GM12878 (cell line): ENCODE data around the gene PRKCE. TPM values are rescaled to one million over a fixed set of nuclear protein-coding genes. Genes with fewer than 3 reads are reported as not detected.

Source experiments
- ATAC-seq: fragments of 200-7000 bp; cut with Tn5 transposase; 3 replicates; pipeline ENCODE4 v1.9.1; 2020; ENCODE audit warnings: mild to moderate bottlenecking, moderate library complexity
- BruUV-seq: library from RNA; stranded (reverse); fragments of 400-500 nt; replicated peaks from 2 replicates; lab custom pipeline; 2021; lab: Mats Ljungman, UMichigan
- CTCF ChIA-PET: fragments of 300-600 bp; sonication (Branson Sonifier 250); formaldehyde crosslinking; extraction: SDS; loops from one replicate; lab custom pipeline; 2021; ENCODE audit warnings: inconsistent platforms; lab: Yijun Ruan, JAX
- POLR2A ChIA-PET: fragments of 350-600 bp; formaldehyde crosslinking; extraction: SDS; loops from one replicate; lab custom pipeline; 2021; ENCODE audit warnings: inconsistent platforms; lab: Charles Lee
- RAD21 ChIA-PET: fragments of 300-600 bp; sonication (Branson Sonifier 250); formaldehyde crosslinking; loops from one replicate; lab custom pipeline; 2023; ENCODE audit warnings: antibody characterized with exemption; ENCODE audit not compliant: unreplicated experiment; lab: Charles Lee
- SMC1A ChIA-PET: fragments of 300-600 bp; sonication (Branson Sonifier 250); formaldehyde crosslinking; loops from one replicate; lab custom pipeline; 2023; ENCODE audit not compliant: unreplicated experiment, uncharacterized antibody; lab: Charles Lee
- DNase-seq: peaks from one replicate; pipeline ENCODE4 v3.0.0-alpha.2; 2011; ENCODE audit warnings: low read depth, low spot score
- FAIRE-seq: peaks from 3 replicates; lab custom pipeline; 2011; peaks lifted over from hg19 to GRCh38; lab: Jason Lieb, UNC
- H2AFZ ChIP-seq: 2 replicates; pipeline ENCODE4 v1.6.0; 2011; ENCODE audit warnings: low read depth, low read length, control low read depth; ENCODE audit not compliant: control insufficient read depth
- H3K27ac ChIP-seq: 2 replicates; pipeline ENCODE4 v1.5.1; 2011; ENCODE audit warnings: control low read depth; ENCODE audit not compliant: control insufficient read depth, insufficient read depth
- H3K27me3 ChIP-seq, 2 experiments: replicated peaks in 1 of 2; 2 replicates each; pipeline versions ENCODE4 v1.6.0 to v1.6.1; 2011; ENCODE audit warnings: low read length in 1 of 2; ENCODE audit not compliant: control insufficient read depth in 2 of 2, insufficient read depth in 2 of 2
- H3K36me3 ChIP-seq, 2 experiments: 2 replicates each; pipeline ENCODE4 v1.5.1; 2011; ENCODE audit warnings: low read length in 1 of 2; ENCODE audit not compliant: control insufficient read depth in 2 of 2, insufficient read depth in 2 of 2
- H3K4me1 ChIP-seq: 2 replicates; pipeline ENCODE4 v1.6.1; 2011; ENCODE audit warnings: mild to moderate bottlenecking, low read length, moderate library complexity, mixed read lengths; ENCODE audit not compliant: control insufficient read depth, insufficient read depth
- H3K4me2 ChIP-seq: 2 replicates; pipeline ENCODE4 v1.6.0; 2011; ENCODE audit warnings: control low read depth; ENCODE audit not compliant: control insufficient read depth, insufficient read depth
- H3K4me3 ChIP-seq: fragments of 200-600 bp; sonication (generic); 2 replicates; pipeline ENCODE4 v1.5.1; 2016
- H3K79me2 ChIP-seq: 2 replicates; pipeline ENCODE4 v1.6.0; 2011; ENCODE audit warnings: low read length; ENCODE audit not compliant: control insufficient read depth, insufficient read depth
- H3K9ac ChIP-seq: 2 replicates; pipeline ENCODE4 v1.8.0; 2011; ENCODE audit warnings: low read length, control low read depth, mixed read lengths; ENCODE audit not compliant: control insufficient read depth, insufficient read depth
- H3K9me3 ChIP-seq: replicated peaks from 3 replicates; pipeline ENCODE4 v1.5.1; 2011; ENCODE audit warnings: mild to moderate bottlenecking, low read length; ENCODE audit not compliant: control insufficient read depth, insufficient read depth
- H4K20me1 ChIP-seq: 2 replicates; pipeline ENCODE4 v1.6.0; 2011; ENCODE audit not compliant: control insufficient read depth, insufficient read depth
- BCLAF1 ChIP-seq: fragments of 450-650 bp; IDR thresholded peaks from 2 replicates; pipeline ENCODE4 v1.6.1; 2017; ENCODE audit warnings: antibody characterized with exemption, mild to moderate bottlenecking, moderate library complexity
- IKZF1 ChIP-seq: fragments of 450-650 bp; conservative IDR thresholded peaks from 2 replicates; pipeline ENCODE4 v1.6.1; 2017; ENCODE audit warnings: antibody characterized with exemption, mild to moderate bottlenecking
- IKZF2 ChIP-seq, 2 experiments: fragments of 450-650 bp; IDR thresholded peaks; 2 replicates each; pipeline ENCODE4 v1.6.1; 2017; ENCODE audit warnings: mild to moderate bottlenecking in 2 of 2, moderate library complexity in 2 of 2
- JUNB ChIP-seq: IDR thresholded peaks from 2 replicates; pipeline ENCODE4 v1.6.1; 2016; ENCODE audit warnings: antibody characterized with exemption, mild to moderate bottlenecking
- MEF2A ChIP-seq: IDR thresholded peaks from 2 replicates; pipeline ENCODE4 v1.6.1; 2011; ENCODE audit warnings: low read depth, mild to moderate bottlenecking, low read length, moderate library complexity; ENCODE audit not compliant: insufficient read depth
- NR2F1 ChIP-seq: fragments of 450-650 bp; conservative IDR thresholded peaks from 2 replicates; pipeline ENCODE4 v1.6.1; 2017; ENCODE audit warnings: mild to moderate bottlenecking
- POU2F2 ChIP-seq: IDR thresholded peaks from 3 replicates; pipeline ENCODE4 v1.6.1; 2011; ENCODE audit warnings: low read depth, mild to moderate bottlenecking, low read length, borderline replicate concordance
- RCOR1 ChIP-seq: conservative IDR thresholded peaks from 2 replicates; pipeline ENCODE4 v1.6.1; 2012; ENCODE audit warnings: low read depth, low read length, improper control_type of control experiment
- TCF7 ChIP-seq: IDR thresholded peaks from 2 replicates; pipeline ENCODE4 v1.6.1; 2014; ENCODE audit warnings: antibody characterized with exemption, borderline replicate concordance
- ZBTB33 ChIP-seq: fragments of 450-650 bp; IDR thresholded peaks from 2 replicates; pipeline ENCODE4 v1.6.1; 2017; ENCODE audit warnings: mild to moderate bottlenecking
- WGBS: methylation state at CpG from one replicate; pipeline ENCODE4 v1.1.6; 2016; ENCODE audit warnings: low lambda C conversion rate; ENCODE audit not compliant: insufficient replicate concordance, insufficient coverage; ENCODE audit errors: missing lambda C conversion rate; 5-methylcytosine and 5-hydroxymethylcytosine counted together
- in situ Hi-C: fragments of 300-500 bp; cut with MboI; formaldehyde crosslinking; loops from 9 replicates; pipeline ENCODE4 v1.14.3; 2018; ENCODE audit warnings: mixed read lengths
- intact Hi-C: fragments of 100-400 bp; cut with micrococcal nuclease; formaldehyde crosslinking; loops from one replicate; pipeline ENCODE4 v1.14.2; 2022; ENCODE audit not compliant: unreplicated experiment
- polyA plus RNA-seq, 11 experiments: library from polyadenylated mRNA; depleted of rRNA in 4 of 11; unstranded in 6 of 11; stranded (reverse) in 5 of 11; fragments of >200 nt; fragmentation: Nextera tagmentation in 4 of 11; fragmentation: Illumina TruSeq in 1 of 11; extraction: Ambion mirVana in 4 of 11; extraction: Trizol in 1 of 11; gene quantifications; 1 replicate in 1 of 11; 2 replicates in 10 of 11; pipeline versions ENCODE4 v1.2.1 to v1.2.3, GENCODE V29; 2011 to 2016; ENCODE audit warnings: inconsistent platforms in 2 of 11, missing spikeins in 2 of 11, low read depth in 1 of 11
- total RNA-seq, 4 experiments: library from RNA; depleted of rRNA in 3 of 4; stranded (reverse); fragments of >200 nt in 3 of 4; fragmentation: Illumina TruSeq in 1 of 4; extraction: Trizol in 1 of 4; gene quantifications; 2 replicates each; pipeline versions ENCODE4 v1.2.1 to v1.2.3, GENCODE V29; 2013 to 2021

Gene PRKCE
- total and polyA plus RNA-seq, 10 of the 15 experiments (the other 5 are each of a cell fraction or from before 2014, with no cell fraction given): 2.6 to 28.2 (median 11.3) TPM

- 65% methylated on average over 5 of the region's 5 CpGs for WGBS
- no peak for TF ChIP-seq IKZF1
- no peak for TF ChIP-seq ZBTB33
- no peak for TF ChIP-seq RCOR1
- no peak for TF ChIP-seq JUNB
- no peak for TF ChIP-seq IKZF2 (IDR thresholded peaks at IDR 0.05)
- TF ChIP-seq NR2F1: no peak
- TF ChIP-seq MEF2A: no peak
- no peak for TF ChIP-seq BCLAF1
- no peak for TF ChIP-seq POU2F2
- no peak for TF ChIP-seq TCF7
- Histone ChIP-seq H2AFZ (no peak overlapping the region), H3K79me2 (no peaks in the 10 kb centered on the region), H3K9me3 (no peaks in the 10 kb centered on the region), H4K20me1 (0 out of 2 replicates have a peak, but pooled peaks cover 2% of the 10 kb centered on the region), H3K4me1 (no peaks in the 10 kb centered on the region; the same call in 1 of the 2 replicates), H3K27ac (no peak overlapping the region), H3K9ac (no peak overlapping the region), H3K36me3 (no peaks in the 10 kb centered on the region), H3K4me2 (no peak overlapping the region), H3K4me3 (no peak overlapping the region), H3K27me3 (peaks cover 0 to 3% of the 10 kb centered on the region in 2 experiments; a peak in 1 of 4 replicates)
- SMC1A ChIA-PET: interaction anchor here (0.7 to 2.0 kb wide), 6 partner anchors 23 to 415 kb away, joined by 3 to 8 read pairs (median 4); partner anchors contain the start of gene SRBD1
- intact Hi-C loops: loop anchor here (10.0 kb wide), 1 partner anchor 821 kb away; no protein-coding TSS in a partner anchor
- no TSS peak for BruUV-seq
- ATAC-seq: no peak
- RAD21 ChIA-PET: interaction anchor here (0.9 kb wide), 1 partner anchor 23 kb away, joined by 3 read pairs; the partner anchor contains the start of gene SRBD1
- POLR2A ChIA-PET: interaction anchor here (1.8 kb wide), 1 partner anchor 20 kb away, joined by 4 read pairs; no protein-coding TSS in a partner anchor
- FAIRE-seq: no peak
- CTCF ChIA-PET: interaction anchor here (0.7 to 1.5 kb wide), 3 partner anchors 9 to 302 kb away, joined by 3 read pairs; no protein-coding TSS in a partner anchor
- in situ Hi-C loops: loop anchor here (10.0 to 25.0 kb wide), 2 partner anchors 649 to 728 kb away; no protein-coding TSS in a partner anchor
- no peak for DNase-seq
These were observed 17.3 kb upstream of the PRKCE start for GRCh38 chr2:45634223-45634622.
